CD4-positive, alpha-beta T cell (primary cell): ENCODE results near the gene UCHL1. TPM values are rescaled to one million over a fixed set of nuclear protein-coding genes. Genes with fewer than 3 reads are reported as not detected.
A peak's percentile ranks its signal among the peaks of the same experiment; 100 is the strongest.

Experiments used
- ATAC-seq: fragments of 200-7000 bp; cut with Tn5 transposase; one replicate; pipeline ENCODE4 v1.10.0; 2022; ENCODE audit warnings: mild to moderate bottlenecking; ENCODE audit not compliant: poor library complexity
- CTCF ChIA-PET: fragments of 350-600 bp; sonication (Branson Sonifier 250); formaldehyde crosslinking; loops from one replicate; lab custom pipeline; 2021; ENCODE audit warnings: antibody characterized with exemption, inconsistent platforms; lab: Charles Lee
- POLR2A ChIA-PET: fragments of 350-600 bp; sonication (Branson Sonifier 250); formaldehyde crosslinking; loops from one replicate; lab custom pipeline; 2021; ENCODE audit warnings: antibody characterized with exemption, inconsistent platforms; lab: Charles Lee
- DNase-seq, 14 experiments: peaks; one replicate each; pipeline ENCODE4 v3.0.0-alpha.2; 2013 to 2020; ENCODE audit warnings: mixed read lengths in 2 of 14
- H3K27ac ChIP-seq, 2 donors: one replicate each; pipeline versions ENCODE4 v1.5.1 to v1.7.0; 2013; ENCODE audit warnings: low read length in 2 of 2, low read depth in 1 of 2, mild to moderate bottlenecking in 1 of 2
- H3K27me3 ChIP-seq, 2 experiments: 1 replicate in 1 of 2; 2 replicates in 1 of 2; pipeline versions ENCODE4 v1.6.1 to v1.7.0; 2013; ENCODE audit warnings: low read length in 2 of 2, control low read depth in 1 of 2, mild to moderate bottlenecking in 1 of 2, moderate library complexity in 1 of 2; ENCODE audit not compliant: insufficient read depth in 2 of 2, control insufficient read depth in 1 of 2
- H3K36me3 ChIP-seq: one replicate; pipeline ENCODE4 v1.6.1; 2013; ENCODE audit warnings: low read length, control low read depth; ENCODE audit not compliant: insufficient read depth
- H3K4me1 ChIP-seq: one replicate; pipeline ENCODE4 v1.6.1; 2013; ENCODE audit warnings: low read length, control low read depth; ENCODE audit not compliant: insufficient read depth
- H3K4me3 ChIP-seq: one replicate; pipeline ENCODE4 v1.5.1; 2013; ENCODE audit warnings: mild to moderate bottlenecking, low read length, moderate library complexity
- H3K9me3 ChIP-seq, 2 experiments: 1 replicate in 1 of 2; 2 replicates in 1 of 2; pipeline versions ENCODE4 v1.6.1 to v1.7.0; 2013; ENCODE audit warnings: low read length in 2 of 2, mild to moderate bottlenecking in 2 of 2, control low read depth in 1 of 2, moderate library complexity in 1 of 2; ENCODE audit not compliant: control insufficient read depth in 1 of 2, insufficient read depth in 1 of 2
- H3K27ac Mint-ChIP-seq: one replicate; pipeline ENCODE4 v1.8.0; 2020; ENCODE audit warnings: mixed read lengths
- H3K27me3 Mint-ChIP-seq: one replicate; pipeline ENCODE4 v1.8.0; 2021; ENCODE audit warnings: mixed read lengths
- H3K36me3 Mint-ChIP-seq: one replicate; pipeline ENCODE4 v1.8.0; 2021; ENCODE audit warnings: low read depth, mixed read lengths
- H3K4me1 Mint-ChIP-seq: one replicate; pipeline ENCODE4 v1.8.0; 2021; ENCODE audit warnings: low read depth, mixed read lengths
- H3K4me3 Mint-ChIP-seq: one replicate; pipeline ENCODE4 v1.8.0; 2020; ENCODE audit warnings: mild to moderate bottlenecking, mixed read lengths
- H3K9me3 Mint-ChIP-seq: one replicate; pipeline ENCODE4 v1.8.0; 2020; ENCODE audit warnings: mixed read lengths
- CTCF ChIP-seq: fragments of 200-600 bp; IDR thresholded peaks from one replicate; pipeline ENCODE4 v1.8.0; 2022; ENCODE audit warnings: antibody characterized with exemption, mild to moderate bottlenecking
- intact Hi-C, 2 experiments: fragments of 100-400 bp; cut with DNase I in 1 of 2; cut with micrococcal nuclease in 1 of 2; formaldehyde crosslinking; loops; one replicate each; pipeline versions ENCODE4 v1.15.1 to v1.9.0; 2023 to 2025; cut with DNase I, micrococcal nuclease
- total RNA-seq, 174 experiments: library from RNA in 2 of 174; stranded (reverse) in 2 of 174; gene quantifications; one replicate each; pipeline ENCODE4 v1.2.3 and lab custom pipeline; 2021 to 2026

UCHL1 gene
- total RNA-seq, 2 experiments from 2014 or later = not detected

GRCh38 chr4:41281038-41281634 lies 24.4 kb downstream of the UCHL1 start:
- no peaks in the 10 kb centered on the region for H3K27me3 ChIP-seq
- Mint-ChIP-seq H3K4me1 (no peaks in the 10 kb centered on the region), H3K36me3 (no peaks in the 10 kb centered on the region), H3K27ac (no peak overlapping the region), H3K9me3 (no peaks in the 10 kb centered on the region), H3K4me3 (no peak overlapping the region), H3K27me3 (peaks cover 28% of the 10 kb centered on the region)
- POLR2A ChIA-PET = no interaction called here
- ATAC-seq (peak; percentile 52), DNase-seq (peak in 4 of 14 experiments; percentile 21 to 71 (median 60))
- H3K4me3 ChIP-seq = no peak overlapping the region
- CTCF ChIA-PET = interaction anchor here (0.6 to 1.7 kb wide), 4 partner anchors 63 to 1239 kb away, joined by 3 to 6 read pairs (median 4); no protein-coding TSS in a partner anchor
- no peaks in the 10 kb centered on the region for H3K36me3 ChIP-seq
- no peak overlapping the region for H3K27ac ChIP-seq
- intact Hi-C loops = loop anchor here (1.0 to 5.0 kb wide), 6 partner anchors 380 to 1241 kb away; no protein-coding TSS in a partner anchor
- peak; percentile 88 for TF ChIP-seq CTCF
- H3K4me1 ChIP-seq = no peaks in the 10 kb centered on the region
- no peaks in the 10 kb centered on the region for H3K9me3 ChIP-seq

GRCh38 chr4:41282366-41282765 lies 25.6 kb downstream of the UCHL1 start:
- Mint-ChIP-seq H3K4me1 (no peaks in the 10 kb centered on the region), H3K9me3 (no peaks in the 10 kb centered on the region), H3K36me3 (no peaks in the 10 kb centered on the region), H3K4me3 (no peak overlapping the region), H3K27me3 (peaks cover 24% of the 10 kb centered on the region), H3K27ac (no peak overlapping the region)
- no peak overlapping the region for H3K4me3 ChIP-seq
- DNase-seq = no peak
- H3K27me3 ChIP-seq = no peaks in the 10 kb centered on the region
- H3K27ac ChIP-seq = no peak overlapping the region
- ChIA-PET POLR2A (no interaction called here), CTCF (no interaction called here)
- no peaks in the 10 kb centered on the region for H3K4me1 ChIP-seq
- H3K36me3 ChIP-seq = no peaks in the 10 kb centered on the region
- intact Hi-C loops = loop anchor here in 1 of 2 experiments (5.0 kb wide), 1 partner anchor 1240 kb away; no protein-coding TSS in a partner anchor
- no peaks in the 10 kb centered on the region for H3K9me3 ChIP-seq
- no peak for TF ChIP-seq CTCF
- no peak for ATAC-seq

- peaks cover 15% of the 10 kb centered on the region for H3K27me3 Mint-ChIP-seq
- no peak for TF ChIP-seq CTCF
These were observed 28.6 kb downstream of the UCHL1 start for GRCh38 chr4:41285202-41285863.

More at GRCh38 chr4:41285202-41285863, 28.6 kb downstream of the UCHL1 start:
- POLR2A ChIA-PET = no interaction called here
- no peaks in the 10 kb centered on the region for H3K4me1 ChIP-seq
- H3K27me3 ChIP-seq = peaks cover 0 to 4% of the 10 kb centered on the region in 2 experiments
- no peaks in the 10 kb centered on the region for H3K36me3 ChIP-seq
- H3K4me1 Mint-ChIP-seq = no peaks in the 10 kb centered on the region
- H3K27ac Mint-ChIP-seq = no peak overlapping the region
- DNase-seq = no peak
- H3K36me3 Mint-ChIP-seq = no peaks in the 10 kb centered on the region
- H3K27ac ChIP-seq = no peak overlapping the region
- no peaks in the 10 kb centered on the region for H3K9me3 Mint-ChIP-seq
- intact Hi-C loops = no loop called here
- H3K9me3 ChIP-seq = no peaks in the 10 kb centered on the region
- no peak for ATAC-seq
- H3K4me3 Mint-ChIP-seq = no peak overlapping the region
- CTCF ChIA-PET = no interaction called here
- H3K4me3 ChIP-seq = no peak overlapping the region
